Measurements from ENCODE around the gene TMEM269.

TMEM269 gene

DNA sequence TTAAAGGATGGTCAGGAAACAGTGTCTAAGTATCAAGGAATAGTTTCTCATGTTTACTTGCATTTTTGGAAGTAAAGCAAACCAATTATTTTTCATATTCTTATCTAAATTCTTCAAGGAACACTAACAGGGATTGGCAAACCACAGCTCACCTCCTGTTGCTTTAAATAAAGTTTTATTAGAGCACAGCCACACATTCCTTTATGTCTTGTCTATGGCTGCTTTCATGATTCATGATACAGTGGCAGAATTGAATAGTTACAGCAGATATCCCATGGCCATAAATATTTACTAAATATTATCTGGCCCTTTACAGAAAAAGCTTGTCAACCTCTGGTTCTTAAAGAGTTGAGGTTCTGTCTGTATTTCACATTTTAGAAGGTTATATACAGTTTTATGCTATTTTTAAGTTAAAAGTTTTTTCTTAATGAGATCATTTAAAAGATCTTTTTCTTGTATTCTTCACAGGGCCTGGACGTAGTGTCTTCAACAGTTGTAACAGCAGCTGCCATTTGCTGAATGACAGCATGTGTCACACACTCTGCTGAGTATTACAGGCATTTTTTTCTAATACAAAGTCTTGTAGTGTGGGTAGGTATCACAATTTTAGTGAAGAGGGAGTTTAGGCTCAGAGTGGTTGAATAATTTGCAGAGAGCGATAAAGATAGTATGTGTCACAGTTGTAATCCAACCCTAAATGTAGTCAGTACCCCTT lies 64.2 kb downstream of the TMEM269 start:
- DNase-seq (ENCODE audit: low spot score), result no peak

DNA sequence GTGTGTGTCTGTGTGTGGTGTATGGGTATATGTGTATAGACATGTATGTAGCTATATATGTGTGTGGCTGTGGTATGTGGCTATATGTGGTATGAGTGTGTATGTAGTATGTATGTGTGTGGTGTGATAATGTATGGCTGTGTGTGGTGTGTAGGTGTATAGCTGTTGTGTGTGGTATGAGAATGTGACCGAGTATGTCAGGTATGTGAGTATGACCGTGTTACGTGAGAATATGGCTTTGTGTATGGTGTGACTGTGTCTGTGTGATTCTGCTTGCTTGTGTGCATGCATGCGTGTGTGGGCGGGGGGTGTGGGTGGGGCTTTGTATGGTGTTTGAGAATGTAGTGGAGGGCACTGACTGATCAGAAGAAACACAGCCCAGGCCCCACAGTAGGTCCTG lies 65.2 kb downstream of the TMEM269 start:
- no peak for DNase-seq (ENCODE audit: low spot score)

Data from NAMALWA (cell line).